ENCODE results near the gene CTDSP2.

DNA sequence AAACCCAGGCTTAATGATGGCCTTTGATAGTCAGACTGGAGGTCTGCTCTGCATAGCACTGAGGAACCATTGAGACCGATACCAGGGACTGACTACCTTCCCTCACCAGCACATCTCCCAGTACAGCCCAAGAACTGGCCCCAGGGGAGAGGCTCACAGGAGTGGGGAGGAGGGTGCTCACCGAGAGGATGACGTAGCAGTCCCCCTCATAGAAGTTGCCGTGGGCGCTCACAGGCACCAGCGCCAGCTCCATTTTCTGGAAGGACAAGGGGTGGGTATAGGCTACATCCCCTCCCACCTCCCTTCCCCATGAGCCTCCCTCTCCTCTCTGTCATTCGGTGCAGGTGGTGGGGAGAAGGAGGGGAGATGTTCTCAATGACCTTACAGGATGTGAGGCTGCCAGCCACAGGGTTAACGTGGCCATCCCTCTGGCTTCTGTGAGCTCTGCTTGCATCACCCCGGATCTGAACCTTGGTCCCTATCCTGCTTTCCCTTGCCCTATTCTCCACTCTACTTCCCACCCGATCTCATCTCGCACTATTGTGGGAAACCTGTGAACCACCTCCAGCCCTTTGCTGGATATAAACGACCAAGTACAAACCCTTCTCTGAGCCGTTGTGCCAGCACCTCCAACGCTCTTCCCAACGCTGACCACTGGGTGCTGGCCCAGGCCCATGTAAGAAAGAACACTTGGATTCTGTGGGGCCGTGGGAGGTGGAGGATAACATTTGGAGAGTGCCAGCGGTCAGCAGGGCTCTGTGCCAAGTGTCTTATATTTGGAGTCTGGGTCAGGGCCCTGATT lies 32.4 kb downstream of the CTDSP2 start:
- TF ChIP-seq CTCF (IDR thresholded peaks at IDR 0.05) (no peak), POLR2A (IDR thresholded peaks at IDR 0.05) (no peak)
